Osteoblast (primary cell): Measurements from ENCODE around the gene ADARB1. TPM values are rescaled to one million over a fixed set of nuclear protein-coding genes. Genes with fewer than 3 reads are reported as not detected.

Source experiments
- DNase-seq: peaks from one replicate; pipeline ENCODE4 v3.0.0; 2011; ENCODE audit warnings: low spot score, mixed read lengths; ENCODE audit not compliant: insufficient read length; ENCODE audit errors: missing footprints
- H2AFZ ChIP-seq: 2 replicates; pipeline ENCODE4 v1.6.0; 2011; ENCODE audit warnings: mild to moderate bottlenecking, low read length
- H3K27ac ChIP-seq: 2 replicates; pipeline ENCODE4 v1.5.1; 2011; ENCODE audit warnings: mild to moderate bottlenecking, low read depth, low read length, moderate library complexity
- H3K27me3 ChIP-seq: 2 replicates; pipeline ENCODE4 v1.6.0; 2012; ENCODE audit warnings: mild to moderate bottlenecking, control low read depth, inconsistent platforms, low read length, moderate library complexity; ENCODE audit not compliant: insufficient read depth
- H3K36me3 ChIP-seq: 2 replicates; pipeline ENCODE4 v1.5.1; 2011; ENCODE audit warnings: mild to moderate bottlenecking, low read length, control low read depth, moderate library complexity; ENCODE audit not compliant: insufficient read depth
- H3K4me1 ChIP-seq: 2 replicates; pipeline ENCODE4 v1.5.1; 2011; ENCODE audit warnings: mild to moderate bottlenecking, low read length, control low read depth, moderate library complexity; ENCODE audit not compliant: insufficient read depth
- H3K4me2 ChIP-seq: 2 replicates; pipeline ENCODE4 v1.6.0; 2011; ENCODE audit warnings: mild to moderate bottlenecking, low read length; ENCODE audit not compliant: insufficient read depth
- H3K4me3 ChIP-seq: fragments of 200-600 bp; sonication (generic); 3 replicates; pipeline ENCODE4 v1.5.1; 2012; ENCODE audit warnings: mild to moderate bottlenecking, low read length, inconsistent platforms; ENCODE audit not compliant: insufficient read depth
- H3K79me2 ChIP-seq: 2 replicates; pipeline ENCODE4 v1.6.0; 2012; ENCODE audit warnings: mild to moderate bottlenecking, low read length, control low read depth, inconsistent platforms; ENCODE audit not compliant: insufficient read depth
- H3K9me3 ChIP-seq: 2 replicates; pipeline ENCODE4 v1.5.1; 2011; ENCODE audit warnings: low read depth, low read length, control low read depth
- H4K20me1 ChIP-seq: 2 replicates; pipeline ENCODE4 v1.6.0; 2012; ENCODE audit warnings: mild to moderate bottlenecking, low read length, control low read depth; ENCODE audit not compliant: insufficient read depth
- total RNA-seq: library from RNA; depleted of rRNA; stranded (reverse); fragments of >200 nt; gene quantifications from 2 replicates; pipeline ENCODE4 v1.2.3, GENCODE V29; 2012
- TF ChIP-seq, protein P1 (sequence below): IDR thresholded peaks from 2 replicates; pipeline ENCODE4 v1.5.1; 2011; ENCODE audit warnings: mild to moderate bottlenecking, low read depth, low read length, moderate library complexity; ENCODE audit errors: extremely low read depth

The ADARB1 gene
- total RNA-seq, 1 donor: 19.5 TPM

DNA sequence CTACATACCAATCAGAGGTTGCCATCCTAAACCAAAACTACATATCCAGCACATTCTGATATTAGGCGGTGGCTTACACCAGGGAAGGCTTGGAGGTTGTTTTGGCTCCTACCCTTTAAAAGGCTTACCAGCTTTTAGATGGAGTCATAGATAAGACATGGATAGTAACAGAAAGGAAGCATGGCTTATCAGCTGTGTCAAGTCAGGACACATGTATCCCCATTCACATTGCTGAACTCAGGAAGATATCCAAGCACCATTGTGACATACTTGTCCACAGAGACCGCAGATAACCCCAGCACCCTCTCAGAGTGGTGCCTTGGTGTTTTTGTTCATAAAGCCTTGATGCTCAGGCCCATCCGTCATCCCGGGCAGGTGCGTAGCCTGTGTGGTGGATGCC is 39.7 kb downstream of the ADARB1 start:
- no peak overlapping the region for H3K4me3 ChIP-seq
- no peaks in the 10 kb centered on the region for H3K27me3 ChIP-seq
- no peak overlapping the region for H3K4me2 ChIP-seq
- H2AFZ ChIP-seq: no peak overlapping the region
- no peaks in the 10 kb centered on the region for H3K36me3 ChIP-seq
- peaks cover 12% of the 10 kb centered on the region for H3K4me1 ChIP-seq
- peaks cover 47% of the 10 kb centered on the region for H3K79me2 ChIP-seq
- DNase-seq: no peak
- H3K27ac ChIP-seq: no peak overlapping the region
- TF ChIP-seq, protein P1, sequence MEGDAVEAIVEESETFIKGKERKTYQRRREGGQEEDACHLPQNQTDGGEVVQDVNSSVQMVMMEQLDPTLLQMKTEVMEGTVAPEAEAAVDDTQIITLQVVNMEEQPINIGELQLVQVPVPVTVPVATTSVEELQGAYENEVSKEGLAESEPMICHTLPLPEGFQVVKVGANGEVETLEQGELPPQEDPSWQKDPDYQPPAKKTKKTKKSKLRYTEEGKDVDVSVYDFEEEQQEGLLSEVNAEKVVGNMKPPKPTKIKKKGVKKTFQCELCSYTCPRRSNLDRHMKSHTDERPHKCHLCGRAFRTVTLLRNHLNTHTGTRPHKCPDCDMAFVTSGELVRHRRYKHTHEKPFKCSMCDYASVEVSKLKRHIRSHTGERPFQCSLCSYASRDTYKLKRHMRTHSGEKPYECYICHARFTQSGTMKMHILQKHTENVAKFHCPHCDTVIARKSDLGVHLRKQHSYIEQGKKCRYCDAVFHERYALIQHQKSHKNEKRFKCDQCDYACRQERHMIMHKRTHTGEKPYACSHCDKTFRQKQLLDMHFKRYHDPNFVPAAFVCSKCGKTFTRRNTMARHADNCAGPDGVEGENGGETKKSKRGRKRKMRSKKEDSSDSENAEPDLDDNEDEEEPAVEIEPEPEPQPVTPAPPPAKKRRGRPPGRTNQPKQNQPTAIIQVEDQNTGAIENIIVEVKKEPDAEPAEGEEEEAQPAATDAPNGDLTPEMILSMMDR: no peak
- peaks cover 24% of the 10 kb centered on the region for H4K20me1 ChIP-seq
- no peaks in the 10 kb centered on the region for H3K9me3 ChIP-seq

DNA sequence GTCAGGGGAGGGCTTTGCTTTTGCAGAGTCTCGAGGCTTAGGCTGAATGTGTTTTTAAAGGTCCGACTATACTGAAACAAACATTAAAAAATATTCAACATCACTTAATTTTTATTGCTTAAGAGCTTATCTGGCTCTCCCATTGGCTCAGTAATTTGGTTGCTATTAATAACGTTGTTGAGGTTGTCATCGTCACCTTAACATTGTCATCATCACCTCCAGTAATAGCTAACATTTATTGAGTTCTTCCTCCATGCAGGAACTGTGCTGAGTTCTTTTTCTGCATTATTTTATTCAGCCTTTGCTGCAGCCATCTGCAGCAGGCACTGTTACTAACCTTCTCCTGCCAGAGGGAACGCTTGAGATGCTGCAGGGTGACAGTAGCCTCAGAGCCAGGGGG is 40.1 kb downstream of the ADARB1 start:
- Histone ChIP-seq H3K4me1 (peaks cover 9% of the 10 kb centered on the region), H3K4me2 (no peak overlapping the region), H3K27ac (no peak overlapping the region), H4K20me1 (peaks cover 22% of the 10 kb centered on the region), H3K36me3 (no peaks in the 10 kb centered on the region), H3K9me3 (no peaks in the 10 kb centered on the region), H3K79me2 (peaks cover 43% of the 10 kb centered on the region), H3K27me3 (no peaks in the 10 kb centered on the region), H2AFZ (no peak overlapping the region), H3K4me3 (no peak overlapping the region)
- TF ChIP-seq, protein P1: no peak
- no peak for DNase-seq

DNA sequence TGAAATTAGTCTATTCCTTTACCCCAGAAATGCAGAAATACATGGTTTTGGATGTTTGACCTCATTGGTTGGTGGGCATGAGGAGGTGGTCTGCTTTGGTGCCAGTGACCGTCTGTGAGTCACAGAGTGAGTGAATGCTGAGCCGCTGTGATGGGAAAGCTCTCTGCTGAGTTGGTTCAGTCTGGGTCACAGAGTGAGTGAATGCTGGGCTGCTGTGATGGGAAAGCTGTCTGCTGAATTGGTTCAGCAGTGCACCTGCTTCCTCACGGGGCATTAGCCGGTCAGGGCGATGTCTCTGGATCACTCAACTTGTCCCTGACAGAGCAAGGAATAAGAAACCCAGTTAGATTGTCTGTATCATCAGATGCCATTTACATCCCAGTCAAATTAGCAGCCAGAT is 40.8 kb downstream of the ADARB1 start:
- no peak for DNase-seq
- Histone ChIP-seq H3K79me2 (peaks cover 39% of the 10 kb centered on the region), H3K4me1 (peaks cover 2% of the 10 kb centered on the region), H2AFZ (no peak overlapping the region), H3K9me3 (no peaks in the 10 kb centered on the region), H4K20me1 (peaks cover 22% of the 10 kb centered on the region), H3K27ac (no peak overlapping the region), H3K4me3 (no peak overlapping the region), H3K27me3 (no peaks in the 10 kb centered on the region), H3K4me2 (no peak overlapping the region), H3K36me3 (no peaks in the 10 kb centered on the region)
- TF ChIP-seq, protein P1: no peak

DNA sequence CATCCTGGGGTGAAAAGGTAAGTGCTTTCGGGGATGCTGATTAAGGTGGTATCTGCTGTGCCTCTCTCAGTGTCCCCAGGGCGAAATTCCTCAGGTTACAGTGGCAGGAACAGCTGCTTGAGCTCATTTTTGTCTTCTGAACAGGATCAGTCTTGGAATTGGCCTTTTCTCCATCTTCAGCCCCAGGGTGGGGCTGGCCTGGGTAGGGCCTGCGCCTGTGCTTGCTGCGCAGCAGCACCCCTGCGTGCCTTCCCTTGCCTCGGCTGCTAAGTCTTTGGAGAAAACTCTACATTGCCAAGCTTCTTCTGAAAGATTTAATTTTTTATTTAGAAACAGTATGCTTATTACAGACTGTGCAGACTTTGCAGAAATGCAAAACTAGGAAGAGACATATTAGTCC is 41.7 kb downstream of the ADARB1 start:
- Histone ChIP-seq H2AFZ (no peak overlapping the region), H3K4me3 (no peak overlapping the region), H3K4me1 (no peaks in the 10 kb centered on the region), H3K27ac (no peak overlapping the region), H3K9me3 (no peaks in the 10 kb centered on the region), H4K20me1 (peaks cover 18% of the 10 kb centered on the region), H3K79me2 (peaks cover 31% of the 10 kb centered on the region), H3K4me2 (no peak overlapping the region), H3K36me3 (no peaks in the 10 kb centered on the region), H3K27me3 (no peaks in the 10 kb centered on the region)
- TF ChIP-seq, protein P1: no peak
- no peak for DNase-seq
